Measurements from ENCODE around the gene ZBTB8OS.
"Not testable (repeated sequence)": the region's sequence is repeated elsewhere in the genome, so short reads cannot be mapped to it uniquely, and the experiment has no call there.

The ZBTB8OS gene

DNA sequence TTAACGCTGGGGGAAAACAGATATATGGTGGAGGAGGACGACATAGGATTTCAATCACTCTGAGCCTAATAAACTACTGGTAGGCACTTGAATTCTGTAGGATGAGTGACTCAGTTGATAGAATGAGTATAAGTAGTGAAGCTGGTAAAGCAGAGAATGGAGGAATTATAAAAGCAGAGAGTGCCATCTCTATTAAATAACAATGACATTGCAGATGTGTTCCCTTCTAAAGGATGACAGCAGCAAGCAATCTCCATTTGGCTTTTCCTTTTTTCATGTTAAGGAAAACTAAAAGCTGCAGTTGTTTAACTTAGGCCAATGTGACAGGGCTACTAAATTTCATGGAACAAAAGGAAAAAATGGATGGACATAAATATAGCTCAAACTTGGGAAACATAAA, 17.5 kb downstream of the ZBTB8OS start:
- DNase-seq (ENCODE audit: low read depth), result no peak
- no peak overlapping the region for H3K4me3 ChIP-seq (ENCODE audit: low read depth, low read length)
- TF ChIP-seq, protein P1, sequence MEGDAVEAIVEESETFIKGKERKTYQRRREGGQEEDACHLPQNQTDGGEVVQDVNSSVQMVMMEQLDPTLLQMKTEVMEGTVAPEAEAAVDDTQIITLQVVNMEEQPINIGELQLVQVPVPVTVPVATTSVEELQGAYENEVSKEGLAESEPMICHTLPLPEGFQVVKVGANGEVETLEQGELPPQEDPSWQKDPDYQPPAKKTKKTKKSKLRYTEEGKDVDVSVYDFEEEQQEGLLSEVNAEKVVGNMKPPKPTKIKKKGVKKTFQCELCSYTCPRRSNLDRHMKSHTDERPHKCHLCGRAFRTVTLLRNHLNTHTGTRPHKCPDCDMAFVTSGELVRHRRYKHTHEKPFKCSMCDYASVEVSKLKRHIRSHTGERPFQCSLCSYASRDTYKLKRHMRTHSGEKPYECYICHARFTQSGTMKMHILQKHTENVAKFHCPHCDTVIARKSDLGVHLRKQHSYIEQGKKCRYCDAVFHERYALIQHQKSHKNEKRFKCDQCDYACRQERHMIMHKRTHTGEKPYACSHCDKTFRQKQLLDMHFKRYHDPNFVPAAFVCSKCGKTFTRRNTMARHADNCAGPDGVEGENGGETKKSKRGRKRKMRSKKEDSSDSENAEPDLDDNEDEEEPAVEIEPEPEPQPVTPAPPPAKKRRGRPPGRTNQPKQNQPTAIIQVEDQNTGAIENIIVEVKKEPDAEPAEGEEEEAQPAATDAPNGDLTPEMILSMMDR (IDR thresholded peaks at IDR 0.05; ENCODE audit: low read depth, low read length, missing control alignments), result no peak

DNA sequence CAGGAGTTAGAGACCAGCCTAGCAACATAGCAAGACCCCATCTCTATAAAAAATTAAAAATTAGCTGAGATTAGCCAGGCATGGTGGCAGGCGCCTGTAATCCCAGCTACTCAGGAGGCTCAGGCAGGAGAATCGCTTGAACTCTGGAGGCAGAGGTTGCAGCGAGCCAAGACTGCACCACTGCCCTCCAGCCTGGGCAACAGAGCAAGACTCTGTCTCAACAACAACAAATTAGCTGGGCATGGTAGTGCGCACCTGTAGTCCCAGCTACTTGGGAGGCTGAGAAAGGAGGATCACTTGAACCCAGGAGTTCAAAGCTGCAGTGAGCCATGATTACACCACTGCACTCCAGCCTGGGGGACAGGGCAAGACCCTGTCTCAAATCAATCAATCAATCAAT, 20.2 kb downstream of the ZBTB8OS start:
- not testable (repeated sequence) for DNase-seq (ENCODE audit: low read depth); H3K4me3 ChIP-seq (ENCODE audit: low read depth, low read length)

DNA sequence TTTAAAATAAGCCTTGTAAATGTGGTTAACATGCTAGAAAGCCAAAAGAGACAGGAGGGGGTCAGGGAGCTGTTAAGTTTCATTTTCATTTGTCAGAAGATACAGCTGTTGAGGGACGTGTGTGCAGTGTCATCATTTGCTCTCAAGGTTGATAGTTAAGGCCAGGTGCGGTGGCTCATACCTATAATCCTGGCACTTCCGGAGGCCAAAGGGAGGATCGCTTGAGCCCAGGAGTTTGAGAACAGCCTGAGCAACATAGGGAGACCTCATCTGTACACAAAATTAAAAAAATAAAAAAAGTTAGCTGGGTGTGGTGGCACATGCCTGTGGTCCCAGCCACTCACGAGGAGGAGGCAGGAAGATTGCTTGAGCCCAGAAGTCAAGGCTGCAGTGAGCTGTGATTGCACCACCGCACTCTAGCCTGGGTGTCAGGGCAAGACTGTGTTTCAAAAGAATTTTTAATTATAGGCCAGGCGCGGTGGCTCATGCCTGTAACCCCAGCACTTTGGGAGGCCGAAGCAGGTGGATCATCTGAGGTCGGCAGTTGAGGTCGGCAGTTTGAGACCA, 22.7 kb downstream of the ZBTB8OS start:
- TF ChIP-seq, protein P1 (IDR thresholded peaks at IDR 0.05; ENCODE audit: low read depth, low read length, missing control alignments), result no peak
- no peak overlapping the region for H3K4me3 ChIP-seq (ENCODE audit: low read depth, low read length)
- DNase-seq (ENCODE audit: low read depth), result no peak

DNA sequence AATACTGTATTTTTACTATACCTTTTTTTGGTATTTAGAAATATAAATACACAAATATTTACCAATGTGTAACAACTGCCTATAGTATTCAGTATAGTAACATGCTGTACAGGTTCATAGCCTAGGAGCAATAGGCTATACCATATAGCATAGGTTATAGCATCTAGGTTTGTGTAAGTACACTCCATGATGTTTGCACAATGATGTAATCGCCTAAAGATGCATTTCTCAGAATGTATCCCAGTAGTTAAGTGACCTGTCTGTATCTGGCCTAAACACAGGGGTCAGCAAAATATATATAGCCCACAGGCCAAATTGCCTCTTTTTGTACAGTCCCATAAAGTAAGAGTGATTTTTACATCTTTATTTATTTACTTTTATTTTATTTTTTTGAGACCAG, 24.2 kb downstream of the ZBTB8OS start:
- no peak overlapping the region for H3K4me3 ChIP-seq (ENCODE audit: low read depth, low read length)
- DNase-seq (ENCODE audit: low read depth), result no peak
- TF ChIP-seq, protein P1 (IDR thresholded peaks at IDR 0.05; ENCODE audit: low read depth, low read length, missing control alignments), result no peak

DNA sequence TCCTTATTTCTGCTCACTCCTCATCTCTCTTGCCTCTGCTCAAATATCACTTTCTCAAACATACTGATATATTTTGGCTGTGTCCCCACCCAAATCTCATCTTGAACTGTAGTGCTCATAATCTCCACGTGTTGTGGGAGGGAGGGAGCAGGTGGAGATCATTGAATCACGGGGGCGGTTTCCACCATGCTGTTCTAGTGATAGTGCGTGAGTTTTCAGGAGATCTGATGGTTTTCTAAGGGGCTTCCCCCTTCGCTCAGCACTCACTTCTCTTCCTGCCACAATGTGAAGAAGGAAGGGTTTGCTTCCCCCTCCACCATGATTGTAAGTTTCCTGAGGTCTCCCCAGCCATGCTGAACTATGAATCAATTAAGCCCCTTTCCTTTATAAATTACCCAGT, 26.6 kb downstream of the ZBTB8OS start:
- H3K4me3 ChIP-seq (ENCODE audit: low read depth, low read length), result no peak overlapping the region
- no peak for DNase-seq (ENCODE audit: low read depth)
- TF ChIP-seq, protein P1 (IDR thresholded peaks at IDR 0.05; ENCODE audit: low read depth, low read length, missing control alignments), result no peak

DNA sequence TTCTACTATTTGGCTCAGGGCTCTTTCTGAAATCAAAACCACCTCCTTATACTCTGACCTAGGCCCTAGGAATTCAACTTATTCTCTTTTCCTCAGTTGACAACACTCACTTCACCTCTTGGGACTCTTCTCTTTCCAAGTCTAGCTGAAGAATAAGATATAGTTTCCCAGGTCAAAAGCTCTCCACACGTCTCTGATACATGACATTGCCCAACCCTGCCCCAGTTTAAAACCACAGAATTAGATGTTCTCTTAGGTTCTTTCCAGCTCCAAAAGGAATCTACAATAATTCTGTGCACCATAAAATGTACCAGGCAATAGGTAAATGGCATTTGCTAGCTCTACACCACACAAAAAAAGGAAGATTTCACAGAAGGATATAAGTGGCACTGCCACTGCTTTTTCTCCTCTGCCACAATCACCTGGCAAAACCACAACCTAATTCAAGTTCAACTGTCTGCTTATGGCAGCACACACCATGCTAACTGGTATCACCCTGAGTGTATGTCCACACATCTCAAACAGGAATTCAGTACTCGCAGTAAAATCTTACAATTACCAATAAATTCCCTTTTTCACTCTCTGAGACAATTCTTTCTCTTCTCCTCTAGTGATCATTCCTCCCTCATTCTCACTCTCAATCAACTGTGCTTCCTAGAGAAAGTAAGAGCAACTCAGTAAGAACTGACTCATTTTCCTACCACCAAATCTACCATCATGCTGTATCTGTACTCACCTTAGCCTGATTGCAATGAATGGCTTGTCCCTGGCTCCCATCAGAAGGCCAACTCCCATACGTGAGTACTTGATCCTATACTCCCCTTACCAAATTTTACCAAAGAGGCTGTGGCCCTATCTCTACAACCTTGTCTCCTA, 27.3 kb downstream of the ZBTB8OS start:
- H3K4me3 ChIP-seq (ENCODE audit: low read depth, low read length), result no peak overlapping the region
- TF ChIP-seq, protein P1 (IDR thresholded peaks at IDR 0.05; ENCODE audit: low read depth, low read length, missing control alignments), result no peak

DNA sequence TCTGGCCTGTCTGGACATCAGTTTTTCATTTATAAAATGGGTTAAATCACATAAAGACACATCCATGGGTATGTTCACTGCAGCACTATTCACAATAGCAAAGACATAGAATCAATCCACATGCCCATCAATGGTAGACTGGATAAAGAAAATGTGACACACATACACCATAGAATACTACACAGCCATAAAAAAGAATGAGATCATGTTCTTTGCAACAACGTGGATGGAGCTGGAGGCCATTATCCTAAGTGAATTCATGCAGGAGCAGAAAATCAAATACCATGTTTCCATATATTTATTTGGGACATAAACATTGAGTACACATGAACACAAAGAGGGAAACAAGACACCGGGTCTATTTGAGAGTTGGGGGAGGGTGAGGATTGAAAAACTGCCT, 28.1 kb downstream of the ZBTB8OS start:
- no peak for DNase-seq (ENCODE audit: low read depth)
- H3K4me3 ChIP-seq (ENCODE audit: low read depth, low read length), result no peak overlapping the region

More for the DNA sequence above, 27.3 kb downstream of the ZBTB8OS start:
- DNase-seq (ENCODE audit: low read depth), result no peak

More for the DNA sequence above, 28.1 kb downstream of the ZBTB8OS start:
- TF ChIP-seq, protein P1 (IDR thresholded peaks at IDR 0.05; ENCODE audit: low read depth, low read length, missing control alignments), result no peak
